Neural cell (in vitro differentiated cells): Measurements from ENCODE around the gene FEN1. TPM values are rescaled to one million over a fixed set of nuclear protein-coding genes. Genes with fewer than 3 reads are reported as not detected.

Experiments
- H2AFZ ChIP-seq: fragments of 200-600, 300-800 bp; sonication (generic), shearing (Covaris generic); 2 replicates; pipeline ENCODE4 v1.6.0; 2014; ENCODE audit warnings: low read depth, mild to moderate bottlenecking, antibody characterized with exemption, low read length, moderate library complexity
- H3F3A ChIP-seq: fragments of 200-600 bp; shearing (Covaris generic); 2 replicates; pipeline ENCODE4 v1.6.1; 2016; ENCODE audit warnings: mild to moderate bottlenecking, moderate library complexity, mixed read lengths, antibody characterized with exemption, low read length; ENCODE audit not compliant: insufficient read depth, poor library complexity, severe bottlenecking
- H3K27ac ChIP-seq: fragments of 200-600, 300-800 bp; sonication (generic), shearing (Covaris generic); 2 replicates; pipeline ENCODE4 v1.5.1; 2014; ENCODE audit warnings: mild to moderate bottlenecking, low read length, moderate library complexity
- H3K27me3 ChIP-seq: fragments of 300-800, 200-600 bp; sonication (generic), shearing (Covaris generic); 2 replicates; pipeline ENCODE4 v1.6.0; 2014; ENCODE audit warnings: mild to moderate bottlenecking, low read depth, low read length, moderate library complexity; ENCODE audit not compliant: insufficient read depth
- H3K36me3 ChIP-seq: fragments of 300-800, 200-600 bp; sonication (generic), shearing (Covaris generic); 2 replicates; pipeline ENCODE4 v1.5.1; 2014; ENCODE audit warnings: mild to moderate bottlenecking, antibody characterized with exemption, low read length, moderate library complexity; ENCODE audit not compliant: insufficient read depth
- H3K4me2 ChIP-seq: fragments of 300-800, 200-600 bp; sonication (generic), shearing (Covaris generic); 2 replicates; pipeline ENCODE4 v1.6.0; 2014; ENCODE audit warnings: mild to moderate bottlenecking, low read length
- H3K4me3 ChIP-seq: fragments of 300-800, 200-600 bp; sonication (generic), shearing (Covaris generic); 2 replicates; pipeline ENCODE4 v1.5.1; 2014; ENCODE audit warnings: mild to moderate bottlenecking, low read length, moderate library complexity
- H3K79me2 ChIP-seq: fragments of 200-600 bp; shearing (Covaris generic); replicated peaks from 2 replicates; pipeline ENCODE4 v1.6.0; 2014; ENCODE audit warnings: mild to moderate bottlenecking, low read length, moderate library complexity; ENCODE audit not compliant: insufficient read depth
- H3K9ac ChIP-seq: fragments of 300-800, 200-600 bp; sonication (generic), shearing (Covaris generic); 2 replicates; pipeline ENCODE4 v1.6.1; 2016; ENCODE audit warnings: mild to moderate bottlenecking, low read length, mixed read lengths
- H3K9me2 ChIP-seq: fragments of 200-600 bp; shearing (Covaris generic); 2 replicates; pipeline ENCODE4 v1.6.1; 2016; ENCODE audit warnings: mild to moderate bottlenecking, low read length, mixed read lengths; ENCODE audit not compliant: insufficient read depth
- H3K9me3 ChIP-seq: fragments of 200-600, 300-800 bp; sonication (generic), shearing (Covaris generic); 2 replicates; pipeline ENCODE4 v1.6.1; 2016; ENCODE audit warnings: mild to moderate bottlenecking, mixed run types, low read length, moderate library complexity, mixed read lengths
- H4K20me1 ChIP-seq: fragments of 200-600 bp; shearing (Covaris generic); 2 replicates; pipeline ENCODE4 v1.6.1; 2016; ENCODE audit warnings: mild to moderate bottlenecking, mixed run types; ENCODE audit not compliant: insufficient read depth
- EP300 ChIP-seq: fragments of 450-650 bp; conservative IDR thresholded peaks from 2 replicates; pipeline ENCODE4 v1.6.1; 2014; ENCODE audit warnings: antibody characterized with exemption, mild to moderate bottlenecking, moderate library complexity; ENCODE audit not compliant: poor library complexity, severe bottlenecking
- EZH2 ChIP-seq: fragments of 200-600, 300-800 bp; shearing (Covaris generic), sonication (generic); IDR thresholded peaks from 2 replicates; pipeline ENCODE4 v1.6.1; 2014; ENCODE audit warnings: antibody characterized with exemption, low read length, borderline replicate concordance, mild to moderate bottlenecking; ENCODE audit not compliant: insufficient read depth, poor library complexity, severe bottlenecking
- MXI1 ChIP-seq: fragments of 450-650 bp; conservative IDR thresholded peaks from 2 replicates; pipeline ENCODE4 v1.6.1; 2014; ENCODE audit warnings: antibody characterized with exemption, mild to moderate bottlenecking; ENCODE audit not compliant: poor library complexity, severe bottlenecking
- POLR2AphosphoS5 ChIP-seq: IDR thresholded peaks from 2 replicates; pipeline ENCODE4 v1.6.1; 2012
- RAD21 ChIP-seq: fragments of 450-650 bp; conservative IDR thresholded peaks from 2 replicates; pipeline ENCODE4 v1.6.1; 2014; ENCODE audit warnings: antibody characterized with exemption, mild to moderate bottlenecking, moderate library complexity
- SMC3 ChIP-seq: fragments of 450-650 bp; conservative IDR thresholded peaks from 2 replicates; pipeline ENCODE4 v1.6.1; 2014; ENCODE audit warnings: antibody characterized with exemption, mild to moderate bottlenecking, moderate library complexity; ENCODE audit not compliant: poor library complexity
- TAF1 ChIP-seq: IDR thresholded peaks from 2 replicates; pipeline ENCODE4 v1.6.1; 2012; ENCODE audit warnings: low read depth
- polyA plus RNA-seq: library from polyadenylated mRNA; depleted of rRNA; stranded (reverse); fragments of >200 nt; gene quantifications from 2 replicates; pipeline ENCODE4 v1.2.3, GENCODE V29; 2014
- TF ChIP-seq, protein P1 (sequence below): fragments of 450-650 bp; IDR thresholded peaks from 2 replicates; pipeline ENCODE4 v1.5.1; 2014; ENCODE audit warnings: antibody characterized with exemption, mild to moderate bottlenecking, moderate library complexity; ENCODE audit not compliant: poor library complexity, severe bottlenecking
- TF ChIP-seq, protein P2 (sequence below): IDR thresholded peaks from 2 replicates; pipeline ENCODE4 v1.6.1; 2012; ENCODE audit warnings: borderline replicate concordance

FEN1 gene
- polyA plus RNA-seq, 1 donor from 2014 or later, result 27.2 TPM

DNA sequence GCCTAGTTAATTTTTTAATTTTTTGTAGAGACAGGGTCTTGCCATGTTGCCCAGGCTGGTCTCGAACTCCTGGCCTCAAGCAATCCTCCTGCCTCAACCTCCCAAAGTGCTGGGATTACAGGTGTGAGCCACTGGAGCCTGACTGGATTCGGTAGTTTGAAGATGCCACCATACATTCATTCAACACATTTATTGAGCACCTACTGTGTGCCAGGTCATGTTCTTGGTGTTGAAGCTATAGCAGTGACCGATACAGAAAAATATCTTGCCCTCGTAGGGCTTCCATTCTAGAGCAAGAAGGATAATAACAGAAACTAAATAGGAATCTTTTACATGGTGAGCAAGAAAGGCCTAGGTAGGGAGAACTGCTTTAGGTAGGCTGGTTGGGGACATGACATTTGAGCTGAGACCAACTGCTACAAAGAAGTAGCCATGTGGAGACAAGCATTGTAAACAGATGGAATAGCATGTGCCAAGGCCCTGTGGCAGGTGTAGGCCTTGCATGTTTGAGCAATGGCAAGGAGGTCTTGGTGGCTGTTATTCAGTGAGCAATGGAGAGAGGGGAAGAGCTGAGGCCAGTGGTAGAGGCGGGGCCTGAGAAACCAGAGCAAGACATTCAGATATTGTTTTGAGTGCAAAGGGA is 42.0 kb upstream of the FEN1 start:
- Histone ChIP-seq H3K9me3 (no peaks in the 10 kb centered on the region), H4K20me1 (no peaks in the 10 kb centered on the region), H3K27me3 (peaks cover 15% of the 10 kb centered on the region), H3K4me3 (no peak overlapping the region), H3K79me2 (no peaks in the 10 kb centered on the region), H3K9me2 (no peaks in the 10 kb centered on the region), H3K27ac (no peak overlapping the region), H2AFZ (no peak overlapping the region), H3K4me2 (no peak overlapping the region), H3F3A (no peaks in the 10 kb centered on the region), H3K9ac (no peak overlapping the region), H3K36me3 (no peaks in the 10 kb centered on the region)
- TF ChIP-seq TAF1 (no peak), POLR2AphosphoS5 (no peak), EP300 (no peak), RAD21 (no peak), SMC3 (no peak), MXI1 (no peak), EZH2 (no peak)
- TF ChIP-seq, protein P1, sequence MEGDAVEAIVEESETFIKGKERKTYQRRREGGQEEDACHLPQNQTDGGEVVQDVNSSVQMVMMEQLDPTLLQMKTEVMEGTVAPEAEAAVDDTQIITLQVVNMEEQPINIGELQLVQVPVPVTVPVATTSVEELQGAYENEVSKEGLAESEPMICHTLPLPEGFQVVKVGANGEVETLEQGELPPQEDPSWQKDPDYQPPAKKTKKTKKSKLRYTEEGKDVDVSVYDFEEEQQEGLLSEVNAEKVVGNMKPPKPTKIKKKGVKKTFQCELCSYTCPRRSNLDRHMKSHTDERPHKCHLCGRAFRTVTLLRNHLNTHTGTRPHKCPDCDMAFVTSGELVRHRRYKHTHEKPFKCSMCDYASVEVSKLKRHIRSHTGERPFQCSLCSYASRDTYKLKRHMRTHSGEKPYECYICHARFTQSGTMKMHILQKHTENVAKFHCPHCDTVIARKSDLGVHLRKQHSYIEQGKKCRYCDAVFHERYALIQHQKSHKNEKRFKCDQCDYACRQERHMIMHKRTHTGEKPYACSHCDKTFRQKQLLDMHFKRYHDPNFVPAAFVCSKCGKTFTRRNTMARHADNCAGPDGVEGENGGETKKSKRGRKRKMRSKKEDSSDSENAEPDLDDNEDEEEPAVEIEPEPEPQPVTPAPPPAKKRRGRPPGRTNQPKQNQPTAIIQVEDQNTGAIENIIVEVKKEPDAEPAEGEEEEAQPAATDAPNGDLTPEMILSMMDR, result no peak
- TF ChIP-seq, protein P2, sequence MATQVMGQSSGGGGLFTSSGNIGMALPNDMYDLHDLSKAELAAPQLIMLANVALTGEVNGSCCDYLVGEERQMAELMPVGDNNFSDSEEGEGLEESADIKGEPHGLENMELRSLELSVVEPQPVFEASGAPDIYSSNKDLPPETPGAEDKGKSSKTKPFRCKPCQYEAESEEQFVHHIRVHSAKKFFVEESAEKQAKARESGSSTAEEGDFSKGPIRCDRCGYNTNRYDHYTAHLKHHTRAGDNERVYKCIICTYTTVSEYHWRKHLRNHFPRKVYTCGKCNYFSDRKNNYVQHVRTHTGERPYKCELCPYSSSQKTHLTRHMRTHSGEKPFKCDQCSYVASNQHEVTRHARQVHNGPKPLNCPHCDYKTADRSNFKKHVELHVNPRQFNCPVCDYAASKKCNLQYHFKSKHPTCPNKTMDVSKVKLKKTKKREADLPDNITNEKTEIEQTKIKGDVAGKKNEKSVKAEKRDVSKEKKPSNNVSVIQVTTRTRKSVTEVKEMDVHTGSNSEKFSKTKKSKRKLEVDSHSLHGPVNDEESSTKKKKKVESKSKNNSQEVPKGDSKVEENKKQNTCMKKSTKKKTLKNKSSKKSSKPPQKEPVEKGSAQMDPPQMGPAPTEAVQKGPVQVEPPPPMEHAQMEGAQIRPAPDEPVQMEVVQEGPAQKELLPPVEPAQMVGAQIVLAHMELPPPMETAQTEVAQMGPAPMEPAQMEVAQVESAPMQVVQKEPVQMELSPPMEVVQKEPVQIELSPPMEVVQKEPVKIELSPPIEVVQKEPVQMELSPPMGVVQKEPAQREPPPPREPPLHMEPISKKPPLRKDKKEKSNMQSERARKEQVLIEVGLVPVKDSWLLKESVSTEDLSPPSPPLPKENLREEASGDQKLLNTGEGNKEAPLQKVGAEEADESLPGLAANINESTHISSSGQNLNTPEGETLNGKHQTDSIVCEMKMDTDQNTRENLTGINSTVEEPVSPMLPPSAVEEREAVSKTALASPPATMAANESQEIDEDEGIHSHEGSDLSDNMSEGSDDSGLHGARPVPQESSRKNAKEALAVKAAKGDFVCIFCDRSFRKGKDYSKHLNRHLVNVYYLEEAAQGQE, result no peak

DNA sequence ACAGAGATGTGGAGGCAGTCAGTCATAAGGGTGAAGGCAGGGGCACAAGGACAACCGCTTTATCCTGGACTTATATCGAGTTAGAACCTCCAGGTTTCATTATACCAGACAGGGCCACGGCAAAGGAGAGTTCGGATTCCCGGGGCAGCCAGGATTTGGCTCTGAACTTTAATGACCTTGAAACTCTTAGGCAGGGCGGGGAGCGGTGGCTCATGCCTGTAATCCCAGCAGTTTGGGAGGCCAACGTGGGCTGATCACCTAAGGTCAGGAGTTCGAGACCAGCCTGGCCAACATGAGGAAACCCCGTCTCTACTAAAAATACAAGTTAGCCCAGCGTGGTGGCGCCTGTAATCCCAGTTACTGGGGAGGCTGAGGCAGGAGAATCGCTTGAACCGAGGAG is 41.3 kb upstream of the FEN1 start:
- no peaks in the 10 kb centered on the region for H3K9me3 ChIP-seq
- H3K79me2 ChIP-seq, result no peaks in the 10 kb centered on the region
- H3K36me3 ChIP-seq, result no peaks in the 10 kb centered on the region
- no peak overlapping the region for H3K4me3 ChIP-seq
- no peaks in the 10 kb centered on the region for H3F3A ChIP-seq
- no peaks in the 10 kb centered on the region for H3K9me2 ChIP-seq
- H3K27ac ChIP-seq, result no peak overlapping the region
- TF ChIP-seq POLR2AphosphoS5, result no peak
- TF ChIP-seq, protein P2, result no peak
- TF ChIP-seq TAF1, result no peak
- no peak for TF ChIP-seq RAD21
- no peak for TF ChIP-seq EP300
- TF ChIP-seq, protein P1, result no peak
- no peak for TF ChIP-seq SMC3
- no peak for TF ChIP-seq MXI1
- no peak overlapping the region for H3K9ac ChIP-seq
- H2AFZ ChIP-seq, result no peak overlapping the region
- no peaks in the 10 kb centered on the region for H4K20me1 ChIP-seq
- peaks cover 15% of the 10 kb centered on the region for H3K27me3 ChIP-seq
- H3K4me2 ChIP-seq, result no peak overlapping the region
